NCI-H748 treated with DMSO at 0.1 percent for 48 hours (cell line): ENCODE data around the gene CLSTN2.
"Not testable (repeated sequence)": the region's sequence is repeated elsewhere in the genome, so short reads cannot be mapped to it uniquely, and the experiment has no call there.

Experiments used
- DNase-seq: peaks from one replicate; lab custom pipeline; 2025; lab: John Stamatoyannopoulos, UW

Gene CLSTN2

DNA sequence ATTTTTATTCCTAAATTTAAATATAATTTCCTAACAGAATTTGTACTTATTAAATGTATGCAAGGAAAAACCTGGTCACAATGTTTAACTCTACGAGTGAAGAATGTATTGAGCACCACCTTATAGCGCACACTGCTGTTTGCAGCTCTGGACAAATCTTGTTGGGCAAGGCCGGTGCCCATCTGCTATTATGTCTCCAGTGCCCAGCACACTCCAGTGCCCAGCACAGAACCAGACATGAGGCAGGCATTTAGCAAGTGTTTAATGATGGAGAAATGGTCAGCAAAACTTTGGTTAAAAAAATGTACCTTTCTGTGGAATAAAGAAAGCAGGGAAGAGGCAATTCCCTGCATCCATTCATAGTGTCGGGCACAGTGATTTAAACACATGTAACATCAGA lies 488.2 kb downstream of the CLSTN2 start:
- no peak for DNase-seq

DNA sequence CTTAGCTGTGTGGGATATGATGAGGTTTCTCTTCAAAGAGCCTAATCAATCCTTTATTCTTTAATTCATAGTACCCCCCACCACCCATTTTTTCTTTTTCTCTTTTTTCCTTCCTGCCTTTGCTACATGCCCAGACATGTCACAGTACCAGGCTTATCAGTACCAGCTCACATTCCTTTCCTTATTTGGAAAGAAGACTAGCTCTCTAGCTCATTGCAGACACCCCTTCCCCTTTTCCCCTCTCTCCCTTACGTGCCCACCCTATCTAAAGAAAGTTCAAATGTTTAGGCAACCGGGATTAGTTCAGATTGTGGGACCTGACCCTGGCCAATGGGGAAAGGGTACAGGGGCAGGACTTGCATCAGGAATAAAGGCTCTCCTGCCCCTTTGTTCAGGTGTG lies 488.6 kb downstream of the CLSTN2 start:
- DNase-seq: not testable (repeated sequence)

DNA sequence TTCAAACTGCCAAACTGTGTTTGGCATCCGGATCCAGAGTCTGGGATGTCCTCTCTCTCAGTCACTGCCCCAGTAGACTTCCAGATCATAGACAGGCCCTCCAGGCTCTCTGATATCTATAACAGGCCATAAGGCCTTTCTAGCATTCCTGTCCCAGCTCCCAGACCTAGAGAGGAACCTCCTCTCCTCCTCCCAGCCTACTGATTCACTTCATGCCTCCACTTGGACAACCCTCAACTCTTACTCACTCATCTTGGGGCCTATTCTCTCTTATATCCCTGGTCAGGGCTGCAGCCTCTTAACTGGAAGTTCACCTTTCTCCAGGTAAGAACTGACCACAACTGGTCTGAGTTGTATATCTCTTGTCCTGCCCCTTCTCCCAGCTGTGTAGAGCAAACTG lies 489.2 kb downstream of the CLSTN2 start:
- DNase-seq: no peak

DNA sequence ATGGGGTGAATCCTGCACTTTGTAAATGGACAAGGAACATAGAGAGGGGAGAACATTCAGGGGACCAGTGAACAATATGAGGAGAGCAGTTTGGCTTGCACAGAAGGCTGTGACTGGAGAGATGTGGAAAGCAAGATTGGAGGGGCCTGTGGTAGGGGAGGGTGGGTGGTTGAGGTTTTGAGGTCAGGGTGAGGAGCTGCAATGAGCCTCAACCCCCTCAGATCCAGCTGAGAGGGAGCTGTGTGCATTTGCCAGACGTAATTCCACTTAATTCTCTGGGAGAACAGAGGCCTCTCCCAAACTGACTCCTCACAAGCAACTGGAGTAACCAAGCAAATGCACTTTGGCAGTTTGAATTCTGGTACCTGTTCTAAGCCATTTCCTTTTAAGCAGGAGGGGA lies 489.7 kb downstream of the CLSTN2 start:
- DNase-seq: no peak

GRCh38 chr3:140427786-140428185 lies 492.8 kb downstream of the CLSTN2 start:
- DNase-seq: no peak

- no peak for DNase-seq
These were observed 493.4 kb downstream of the CLSTN2 start for GRCh38 chr3:140428380-140428779.

DNA sequence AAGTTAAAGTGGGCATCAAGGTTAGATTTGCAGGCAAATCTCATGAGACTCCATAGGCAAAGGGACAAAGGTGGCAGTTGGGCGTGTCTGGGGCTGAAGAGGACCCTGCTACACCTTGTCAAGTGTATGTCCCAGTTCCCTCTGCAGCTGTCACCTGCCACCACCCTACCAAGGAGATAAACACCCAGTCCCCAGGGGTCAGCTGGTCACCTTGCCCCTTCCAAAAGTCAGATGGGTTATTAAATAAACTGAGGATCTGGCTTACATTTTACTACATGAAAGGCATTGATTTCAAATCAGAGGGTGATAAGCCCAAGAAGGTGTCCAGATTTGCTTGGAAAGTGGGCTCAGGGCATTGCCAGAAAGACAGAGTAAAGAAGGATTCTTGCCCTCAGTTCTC lies 494.8 kb downstream of the CLSTN2 start:
- DNase-seq: no peak

DNA sequence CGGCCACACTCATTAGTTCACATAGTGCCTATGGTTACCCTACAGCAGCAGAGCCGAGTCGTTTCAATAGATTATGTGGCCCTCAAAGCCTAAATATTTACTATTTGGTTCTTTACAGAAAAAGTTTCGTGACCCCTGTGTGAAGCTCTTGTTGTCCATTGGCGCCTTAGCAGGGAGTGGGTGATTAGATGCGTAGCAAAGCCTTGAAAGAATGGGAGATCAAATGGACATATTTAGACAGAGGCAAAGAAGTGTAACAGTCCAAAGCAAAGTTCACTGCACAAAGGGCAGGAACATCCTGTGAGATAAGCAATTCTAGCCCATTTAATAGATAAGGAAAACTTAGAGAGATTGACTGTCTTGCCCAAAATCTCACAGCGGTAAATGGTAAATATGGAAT lies 495.5 kb downstream of the CLSTN2 start:
- no peak for DNase-seq

GRCh38 chr3:140432229-140432669 lies 497.3 kb downstream of the CLSTN2 start:
- no peak for DNase-seq

GRCh38 chr3:140433431-140433830 lies 498.4 kb downstream of the CLSTN2 start:
- DNase-seq: no peak

- no peak for DNase-seq
These were observed 499.4 kb downstream of the CLSTN2 start for GRCh38 chr3:140434261-140434905.

DNA sequence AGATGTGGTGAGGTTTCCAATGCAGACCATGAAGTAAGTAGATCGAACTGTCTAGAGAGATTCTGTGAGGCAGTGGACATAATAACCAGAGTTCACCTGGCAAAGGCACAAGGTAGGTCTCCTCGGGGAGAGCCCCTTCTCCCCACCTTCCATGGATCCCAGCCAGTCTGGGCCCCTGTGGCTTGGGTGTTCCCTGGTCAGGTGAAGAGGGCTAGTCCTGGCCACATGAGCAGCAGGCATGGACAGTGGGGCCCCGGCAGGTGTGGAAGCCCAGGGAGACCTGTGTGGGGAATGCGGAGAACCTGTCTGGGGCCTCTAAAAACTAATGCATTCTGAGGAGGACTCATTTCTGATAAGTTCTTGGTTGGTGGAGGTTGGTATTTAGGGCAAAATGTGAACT lies 501.4 kb downstream of the CLSTN2 start:
- DNase-seq: no peak

GRCh38 chr3:140438736-140439470 lies 503.9 kb downstream of the CLSTN2 start:
- DNase-seq: no peak

DNA sequence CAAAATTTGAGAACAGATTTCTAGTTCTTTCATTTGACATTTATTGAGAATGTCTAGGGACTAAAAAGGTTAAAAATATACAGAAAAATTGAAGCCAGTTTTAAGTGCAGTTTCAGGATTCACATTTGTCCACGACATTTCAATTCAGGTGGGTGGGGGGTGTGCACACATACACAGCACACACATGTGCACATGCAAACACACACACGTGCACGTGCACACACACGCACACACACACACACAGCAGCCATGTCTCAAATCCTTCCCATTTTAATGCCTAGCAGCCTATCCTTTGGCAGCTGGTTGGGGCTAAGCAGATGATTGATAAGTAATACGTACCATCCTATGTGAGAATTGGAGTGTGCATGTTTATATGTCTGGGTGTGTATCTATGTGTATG lies 504.5 kb downstream of the CLSTN2 start:
- no peak for DNase-seq

- DNase-seq: no peak
These were observed 505.5 kb downstream of the CLSTN2 start for GRCh38 chr3:140440446-140440845.

- no peak for DNase-seq
These were observed 506.0 kb downstream of the CLSTN2 start for GRCh38 chr3:140441006-140441405.

DNA sequence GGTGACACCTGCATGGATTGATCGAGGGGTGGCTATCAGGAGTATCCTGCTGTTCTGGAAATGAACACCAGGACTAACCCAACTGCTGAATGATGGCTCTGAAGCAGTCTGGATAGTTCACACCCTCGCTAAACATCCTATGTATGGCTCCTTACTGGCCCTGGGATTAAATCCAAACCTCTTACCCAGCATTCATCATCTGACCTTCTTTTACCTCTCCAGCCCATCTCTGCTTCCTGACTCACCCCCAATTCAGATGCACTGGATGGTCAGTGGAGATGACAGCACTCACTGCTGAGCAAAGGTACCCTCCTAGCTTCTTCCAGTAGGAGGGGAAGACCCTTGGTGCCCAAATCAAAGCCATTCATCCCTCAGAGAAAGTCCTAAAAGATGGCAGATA lies 507.6 kb downstream of the CLSTN2 start:
- no peak for DNase-seq

DNA sequence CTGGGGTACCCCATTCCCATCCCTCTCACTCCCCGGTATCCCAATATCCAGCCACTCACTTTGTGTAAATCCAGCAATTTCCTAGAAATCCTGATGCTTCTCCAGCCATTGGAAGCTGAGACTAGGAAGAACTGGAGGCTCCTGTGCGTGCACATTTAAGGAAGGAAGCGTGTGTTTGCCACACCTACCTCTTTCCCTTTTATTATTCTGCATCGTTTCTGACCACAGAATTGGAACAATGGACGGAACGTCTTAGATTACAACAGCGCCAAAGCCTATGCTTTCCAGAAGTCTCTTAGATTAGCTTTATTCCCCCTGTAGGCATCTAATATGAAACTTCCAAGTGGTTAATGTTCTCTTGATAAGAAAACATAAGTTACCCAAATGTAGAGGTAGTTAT lies 508.1 kb downstream of the CLSTN2 start:
- no peak for DNase-seq

DNA sequence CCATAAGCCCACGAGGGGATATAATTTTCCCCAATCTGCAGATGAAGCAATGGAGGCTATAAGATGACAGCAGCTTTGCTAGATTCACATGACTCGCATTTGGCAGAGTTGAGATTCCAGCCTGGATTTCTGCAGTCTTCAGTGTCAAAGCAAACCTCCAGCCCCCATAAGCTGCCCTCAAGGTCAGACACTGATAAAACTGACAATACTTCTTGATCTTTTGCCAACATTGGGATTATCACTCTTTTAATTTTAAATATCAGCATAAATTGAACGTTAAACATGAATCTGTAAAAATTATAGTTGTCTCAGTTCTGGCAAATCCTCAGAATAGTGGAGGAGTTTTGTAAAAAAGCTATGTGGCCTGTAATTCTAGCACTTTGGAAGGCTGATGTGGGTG lies 508.8 kb downstream of the CLSTN2 start:
- no peak for DNase-seq

- no peak for DNase-seq
These were observed 511.7 kb downstream of the CLSTN2 start for GRCh38 chr3:140446734-140447133.

GRCh38 chr3:140447136-140447535 lies 512.2 kb downstream of the CLSTN2 start:
- no peak for DNase-seq

GRCh38 chr3:140448001-140448400 lies 513.0 kb downstream of the CLSTN2 start:
- DNase-seq: no peak

DNA sequence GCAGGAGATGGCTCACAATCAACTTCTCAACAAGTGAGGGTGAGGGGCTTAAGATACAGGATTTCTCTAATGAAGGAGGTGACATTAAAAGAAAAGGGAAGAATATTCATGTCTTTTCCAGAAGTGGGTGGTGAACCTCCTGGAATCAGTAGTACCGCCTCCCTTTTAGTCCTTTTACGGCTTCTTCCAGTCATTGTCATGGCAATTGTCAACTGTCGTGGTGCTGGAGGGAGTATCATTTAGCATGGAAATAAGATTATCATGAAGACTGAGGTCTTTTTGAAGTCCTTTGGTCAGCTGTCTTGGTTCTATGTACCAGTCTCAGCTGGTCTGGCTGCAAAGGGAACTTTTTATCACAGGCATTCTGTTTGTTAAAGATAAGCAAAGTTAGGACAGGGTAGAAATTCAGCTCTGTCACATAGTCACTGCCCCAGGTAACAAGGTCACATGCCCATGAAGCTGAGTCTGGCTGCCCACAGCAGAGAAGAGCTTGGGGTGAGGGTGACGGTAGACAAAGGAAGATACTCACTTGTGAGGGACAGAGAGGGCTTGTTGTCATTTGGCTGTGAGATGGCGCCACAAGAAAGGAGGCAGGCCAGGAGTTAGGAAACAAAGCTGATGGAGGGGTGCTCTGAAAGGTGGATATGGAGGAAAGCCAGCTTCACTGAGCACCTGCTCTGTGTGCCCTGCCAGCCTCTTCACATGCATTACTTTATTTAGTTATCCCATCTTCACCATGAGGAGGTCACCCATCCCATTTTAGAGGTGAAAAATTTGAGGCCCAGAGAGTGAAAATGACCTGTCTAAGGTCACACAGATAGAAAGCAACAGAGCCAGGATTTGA lies 514.6 kb downstream of the CLSTN2 start:
- DNase-seq: no peak
